Transverse colon (tissue), 4 donors: Measurements from ENCODE around the gene PKIG.

ENCODE experiments used
- EP300 ChIP-seq: sonication (generic); formaldehyde crosslinking; IDR thresholded peaks from one replicate; pipeline ENCODE4 v1.6.1; 2017; ENCODE audit warnings: antibody characterized with exemption, low read depth
- POLR2AphosphoS5 ChIP-seq, 3 donors: sonication (generic); formaldehyde crosslinking; IDR thresholded peaks; one replicate each; pipeline ENCODE4 v1.6.1; 2016; ENCODE audit warnings: antibody characterized with exemption in 3 of 3
- TF ChIP-seq, protein P1 (sequence below), 5 experiments: fragments of 200-600 bp in 3 of 5; fragments of 450-650 bp in 2 of 5; sonication (generic) in 3 of 5; IDR thresholded peaks; 1 replicate in 2 of 5; 2 replicates in 3 of 5; pipeline ENCODE4 v1.5.1; 2016 to 2017; ENCODE audit warnings: antibody characterized with exemption in 5 of 5, inconsistent platforms in 3 of 5, mild to moderate bottlenecking in 2 of 5, moderate library complexity in 1 of 5

DNA sequence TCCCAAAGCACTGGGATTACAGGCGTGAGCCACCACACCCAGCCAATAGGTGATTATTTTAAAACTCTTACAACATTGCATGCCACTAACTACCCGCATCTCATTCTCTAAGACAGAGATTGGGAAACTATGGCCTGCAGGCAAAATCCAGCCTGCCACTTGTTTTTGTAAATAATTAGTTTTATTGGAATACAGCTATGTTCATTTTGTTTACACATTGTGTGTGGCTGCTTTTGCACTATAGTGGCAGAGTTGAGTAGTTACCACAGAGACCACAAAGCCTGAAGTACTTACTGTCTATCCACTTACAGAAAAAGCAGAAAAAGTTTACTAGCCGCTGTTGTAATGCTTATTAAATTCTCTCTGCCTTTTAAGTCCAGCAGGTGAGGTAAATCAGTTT lies 16.4 kb upstream of the PKIG start:
- TF ChIP-seq, protein P1, sequence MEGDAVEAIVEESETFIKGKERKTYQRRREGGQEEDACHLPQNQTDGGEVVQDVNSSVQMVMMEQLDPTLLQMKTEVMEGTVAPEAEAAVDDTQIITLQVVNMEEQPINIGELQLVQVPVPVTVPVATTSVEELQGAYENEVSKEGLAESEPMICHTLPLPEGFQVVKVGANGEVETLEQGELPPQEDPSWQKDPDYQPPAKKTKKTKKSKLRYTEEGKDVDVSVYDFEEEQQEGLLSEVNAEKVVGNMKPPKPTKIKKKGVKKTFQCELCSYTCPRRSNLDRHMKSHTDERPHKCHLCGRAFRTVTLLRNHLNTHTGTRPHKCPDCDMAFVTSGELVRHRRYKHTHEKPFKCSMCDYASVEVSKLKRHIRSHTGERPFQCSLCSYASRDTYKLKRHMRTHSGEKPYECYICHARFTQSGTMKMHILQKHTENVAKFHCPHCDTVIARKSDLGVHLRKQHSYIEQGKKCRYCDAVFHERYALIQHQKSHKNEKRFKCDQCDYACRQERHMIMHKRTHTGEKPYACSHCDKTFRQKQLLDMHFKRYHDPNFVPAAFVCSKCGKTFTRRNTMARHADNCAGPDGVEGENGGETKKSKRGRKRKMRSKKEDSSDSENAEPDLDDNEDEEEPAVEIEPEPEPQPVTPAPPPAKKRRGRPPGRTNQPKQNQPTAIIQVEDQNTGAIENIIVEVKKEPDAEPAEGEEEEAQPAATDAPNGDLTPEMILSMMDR (IDR thresholded peaks at IDR 0.05) = no peak
- TF ChIP-seq POLR2AphosphoS5 (IDR thresholded peaks at IDR 0.05) (no peak), EP300 (no peak)
